T-cell (primary cell): ENCODE measurements around the gene NAV2. TPM values are rescaled to one million over a fixed set of nuclear protein-coding genes. Genes with fewer than 3 reads are reported as not detected.

Source experiments
- ATAC-seq, 4 experiments: fragments of 200-7000 bp in 3 of 4; fragments of 150-1000 bp in 1 of 4; cut with Tn5 transposase; replicated peaks in 1 of 4; 1 replicate in 3 of 4; 2 replicates in 1 of 4; pipeline ENCODE4 v1.10.0; 2021; ENCODE audit warnings: moderate library complexity in 3 of 4, mild to moderate bottlenecking in 2 of 4, moderate number of reproducible peaks in 1 of 4
- CTCF ChIA-PET, 2 donors: fragments of 300-600 bp; sonication (Branson Sonifier 250); formaldehyde crosslinking; loops; one replicate each; lab custom pipeline; 2022; ENCODE audit warnings: antibody characterized with exemption in 2 of 2; lab: Charles Lee
- POLR2A ChIA-PET, 2 donors: fragments of 300-600 bp; sonication (Branson Sonifier 250); formaldehyde crosslinking; loops; one replicate each; lab custom pipeline; 2022; ENCODE audit warnings: antibody characterized with exemption in 2 of 2; lab: Charles Lee
- DNase-seq, 35 experiments: peaks; one replicate each; pipeline versions ENCODE4 v3.0.0 to v3.0.0-alpha.2; 2013 to 2023
- H3K27ac ChIP-seq: one replicate; pipeline ENCODE4 v1.5.1; 2013; ENCODE audit warnings: low read length
- H3K27me3 ChIP-seq, 2 experiments: replicated peaks in 1 of 2; 1 replicate in 1 of 2; 2 replicates in 1 of 2; pipeline versions ENCODE4 v1.6.1 to v1.7.0; 2013; ENCODE audit warnings: low read length in 1 of 2, mixed read lengths in 1 of 2; ENCODE audit not compliant: control insufficient read depth in 2 of 2, insufficient read depth in 2 of 2; ENCODE audit errors: extremely low read depth in 1 of 2
- H3K36me3 ChIP-seq, 2 donors: 1 replicate in 1 of 2; 2 replicates in 1 of 2; pipeline versions ENCODE4 v1.6.1 to v1.7.0; 2013; ENCODE audit warnings: low read length in 1 of 2; ENCODE audit not compliant: control insufficient read depth in 2 of 2, insufficient read depth in 1 of 2; ENCODE audit errors: extremely low read depth in 1 of 2
- H3K4me1 ChIP-seq, 2 experiments: 1 replicate in 1 of 2; 2 replicates in 1 of 2; pipeline versions ENCODE4 v1.6.1 to v1.7.0; 2013; ENCODE audit warnings: low read length in 2 of 2, mixed read lengths in 1 of 2; ENCODE audit not compliant: insufficient read depth in 2 of 2, control insufficient read depth in 1 of 2; ENCODE audit errors: extremely low read depth in 1 of 2
- H3K4me3 ChIP-seq, 2 donors: 1 replicate in 1 of 2; 2 replicates in 1 of 2; pipeline versions ENCODE4 v1.5.1 to v1.7.0; 2013; ENCODE audit warnings: mild to moderate bottlenecking in 2 of 2, low read length in 1 of 2, moderate library complexity in 1 of 2; ENCODE audit not compliant: control insufficient read depth in 1 of 2; ENCODE audit errors: extremely low read depth in 1 of 2
- H3K9me3 ChIP-seq: 2 replicates; pipeline ENCODE4 v1.7.0; 2013
- H3K27ac Mint-ChIP-seq, 2 donors: one replicate each; pipeline ENCODE4 v1.8.0; 2020 to 2021; ENCODE audit warnings: mild to moderate bottlenecking in 2 of 2, mixed read lengths in 2 of 2
- H3K27me3 Mint-ChIP-seq, 2 donors: one replicate each; pipeline ENCODE4 v1.8.0; 2021 to 2022; ENCODE audit warnings: mixed read lengths in 2 of 2
- H3K36me3 Mint-ChIP-seq: one replicate; pipeline ENCODE4 v1.8.0; 2021; ENCODE audit warnings: mixed read lengths
- H3K4me1 Mint-ChIP-seq, 3 donors: one replicate each; pipeline ENCODE4 v1.8.0; 2020 to 2022; ENCODE audit warnings: mixed read lengths in 3 of 3, mild to moderate bottlenecking in 1 of 3
- H3K4me3 Mint-ChIP-seq, 3 donors: one replicate each; pipeline ENCODE4 v1.8.0; 2020 to 2022; ENCODE audit warnings: mild to moderate bottlenecking in 3 of 3, mixed read lengths in 3 of 3, moderate library complexity in 3 of 3
- H3K9me3 Mint-ChIP-seq, 3 donors: one replicate each; pipeline ENCODE4 v1.8.0; 2020 to 2022; ENCODE audit warnings: mixed read lengths in 3 of 3
- WGBS: methylation state at CpG from one replicate; pipeline ENCODE4 v1.1.5; 2013; ENCODE audit warnings: missing lambda C conversion rate; ENCODE audit not compliant: insufficient coverage; 5-methylcytosine and 5-hydroxymethylcytosine counted together
- total RNA-seq, 35 experiments: library from RNA in 6 of 35; stranded (reverse) in 6 of 35; fragments of 120-200 nt in 1 of 35; gene quantifications; one replicate each; pipeline versions ENCODE4 v1.2.1 to v1.2.4 and lab custom pipeline; 2013 to 2026

Gene NAV2
- total RNA-seq, 5 donors from 2014 or later (not counting 1 experiment from before 2014, with no cell fraction given), result 0.55 to 3.0 (median 1.8) TPM

DNA sequence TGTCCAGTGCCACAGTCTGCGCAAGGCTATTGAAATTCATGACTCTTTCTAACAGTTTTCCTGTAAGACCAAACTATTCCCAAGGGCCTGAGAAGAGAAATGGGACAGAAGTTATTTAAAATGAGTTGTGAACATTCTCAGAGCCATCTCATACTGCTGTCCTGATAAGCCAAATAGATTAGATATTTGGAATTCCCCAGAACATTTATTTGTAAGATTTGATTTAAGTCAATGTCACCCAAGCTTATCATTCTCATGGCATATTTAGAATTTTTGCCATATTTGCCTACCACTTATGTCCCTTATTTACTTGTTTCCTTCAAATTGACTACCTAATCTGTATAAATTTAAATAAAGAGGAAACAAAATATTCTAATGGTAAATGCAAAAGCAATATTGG is 82.4 kb downstream of the NAV2 start:
- H3K27ac Mint-ChIP-seq, result no peak overlapping the region
- CTCF ChIA-PET, result no interaction called here

DNA sequence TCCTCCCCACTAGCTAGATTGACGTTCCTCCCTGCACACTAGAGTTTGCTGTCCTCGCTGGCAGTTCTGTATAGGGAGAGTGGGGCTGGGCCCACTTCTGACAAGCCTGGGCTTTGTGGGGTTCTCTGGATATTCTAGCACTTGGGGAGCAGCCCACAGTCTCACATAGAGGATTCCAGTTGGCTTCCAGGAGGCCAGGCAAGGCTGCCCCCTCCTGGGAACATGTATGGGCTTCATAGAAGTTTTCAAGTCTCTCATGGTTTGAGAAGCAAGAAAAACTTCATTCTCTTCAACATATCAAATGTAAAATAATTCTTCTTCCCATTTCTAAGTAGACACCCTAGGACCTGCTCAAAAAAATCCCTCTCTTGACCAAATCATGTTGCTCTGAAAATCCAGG is 87.5 kb downstream of the NAV2 start:
- no peaks in the 10 kb centered on the region for H3K36me3 Mint-ChIP-seq
- POLR2A ChIA-PET, result no interaction called here
- WGBS, result no CpG with 5 or more reads among the region's 2 CpGs
- Histone ChIP-seq H3K27ac (no peak overlapping the region), H3K36me3 (no peaks in the 10 kb centered on the region), H3K4me1 (no peaks in the 10 kb centered on the region), H3K9me3 (no peaks in the 10 kb centered on the region), H3K27me3 (peaks cover 0 to 9% of the 10 kb centered on the region in 2 experiments), H3K4me3 (no peak overlapping the region)
- peaks cover 3 to 25% of the 10 kb centered on the region in 2 donors for H3K27me3 Mint-ChIP-seq
- CTCF ChIA-PET, result interaction anchor here in 1 of 2 donors (0.6 kb wide), 1 partner anchor 237 kb away, joined by 3 read pairs; no protein-coding TSS in a partner anchor
- no peak for DNase-seq
- H3K27ac Mint-ChIP-seq, result no peak overlapping the region
- H3K9me3 Mint-ChIP-seq, result no peaks in the 10 kb centered on the region
- H3K4me3 Mint-ChIP-seq, result no peak overlapping the region
- ATAC-seq, result no peak
- H3K4me1 Mint-ChIP-seq, result no peaks in the 10 kb centered on the region

More for the DNA sequence above, 82.4 kb downstream of the NAV2 start:
- H3K4me1 Mint-ChIP-seq, result no peaks in the 10 kb centered on the region
- no peaks in the 10 kb centered on the region for H3K36me3 Mint-ChIP-seq
- Histone ChIP-seq H3K27ac (no peak overlapping the region), H3K27me3 (peaks cover 0 to 4% of the 10 kb centered on the region in 2 experiments), H3K4me3 (no peak overlapping the region), H3K36me3 (no peaks in the 10 kb centered on the region), H3K4me1 (no peaks in the 10 kb centered on the region), H3K9me3 (no peaks in the 10 kb centered on the region)
- no peaks in the 10 kb centered on the region for H3K9me3 Mint-ChIP-seq
- POLR2A ChIA-PET, result no interaction called here
- WGBS, result no CpG with 5 or more reads among the region's 1 CpG
- ATAC-seq, result no peak
- H3K4me3 Mint-ChIP-seq, result no peak overlapping the region
- no peak for DNase-seq
- H3K27me3 Mint-ChIP-seq, result peaks cover 8 to 27% of the 10 kb centered on the region in 2 donors

DNA sequence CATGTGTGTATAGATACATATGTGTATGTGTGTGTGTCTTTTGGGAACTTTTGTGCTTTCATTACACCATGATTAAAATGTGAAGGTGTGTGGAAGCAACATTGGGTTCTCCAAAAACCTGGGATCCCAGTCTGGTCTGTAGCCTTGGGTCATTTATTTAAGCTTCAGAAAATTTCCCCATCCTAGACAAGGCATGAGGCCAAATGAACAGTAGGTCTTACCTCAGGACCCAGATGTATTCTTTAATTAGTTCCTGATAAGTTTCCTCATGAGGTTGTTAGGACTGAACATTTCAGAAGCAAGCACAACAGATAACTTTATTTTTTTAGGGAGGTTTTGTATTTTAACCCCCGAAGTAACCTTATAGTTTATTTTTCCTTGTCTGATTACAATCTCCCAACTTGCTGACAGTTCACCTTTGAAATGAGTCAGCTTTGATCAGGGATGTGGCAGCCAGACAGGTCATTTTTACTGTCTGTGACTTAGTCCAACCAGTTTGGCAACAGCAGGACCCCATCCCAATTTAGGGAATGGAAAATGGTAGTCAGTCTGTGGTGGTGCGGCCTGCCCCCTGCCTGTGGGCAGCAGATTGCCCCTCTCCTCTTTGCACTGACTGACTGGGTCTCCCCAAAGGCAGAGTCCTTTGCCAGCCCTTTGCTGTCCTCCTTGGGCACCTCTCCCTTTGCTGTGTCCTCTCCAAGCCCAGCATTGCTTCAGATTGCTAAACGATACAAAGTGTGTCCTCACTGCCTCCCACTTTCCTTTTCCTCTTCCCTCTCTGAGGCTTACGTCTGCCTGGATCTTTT is 88.3 kb downstream of the NAV2 start:
- Mint-ChIP-seq H3K4me1 (no peaks in the 10 kb centered on the region), H3K9me3 (no peaks in the 10 kb centered on the region), H3K27me3 (peaks cover 3 to 25% of the 10 kb centered on the region in 2 donors), H3K36me3 (no peaks in the 10 kb centered on the region), H3K4me3 (no peak overlapping the region), H3K27ac (no peak overlapping the region)
- Histone ChIP-seq H3K27ac (no peak overlapping the region), H3K36me3 (no peaks in the 10 kb centered on the region), H3K27me3 (peaks cover 0 to 9% of the 10 kb centered on the region in 2 experiments), H3K4me3 (no peak overlapping the region), H3K4me1 (no peaks in the 10 kb centered on the region), H3K9me3 (no peaks in the 10 kb centered on the region)
- 0% methylated on average over 1 of the region's 4 CpGs for WGBS
- POLR2A ChIA-PET, result no interaction called here
- ATAC-seq, result no peak
- no peak for DNase-seq
- CTCF ChIA-PET, result no interaction called here

DNA sequence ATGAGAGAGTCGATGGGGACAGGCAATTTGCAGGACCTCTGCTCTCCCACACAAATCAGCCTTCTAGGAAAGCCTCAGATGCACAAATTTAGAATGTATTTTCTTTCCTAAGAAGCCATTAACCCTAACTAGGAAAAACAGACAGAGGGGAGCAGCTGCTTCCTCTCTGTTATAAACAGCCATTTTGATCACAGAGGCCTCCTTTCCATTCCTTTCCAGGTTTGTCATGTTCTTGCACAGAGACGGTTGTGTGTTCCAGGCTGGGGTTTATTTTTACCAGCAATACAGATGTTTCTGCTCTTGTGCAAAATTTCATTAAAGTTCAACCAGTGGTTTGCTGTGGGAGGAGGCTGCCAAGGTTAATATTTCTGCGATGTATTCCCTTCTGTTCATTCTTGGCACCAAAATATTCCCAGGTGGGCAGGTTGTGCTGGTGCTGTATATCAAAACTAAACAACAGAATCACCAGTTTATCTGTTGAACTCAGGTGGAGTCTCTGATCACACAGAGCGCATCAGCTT is 90.2 kb downstream of the NAV2 start:
- POLR2A ChIA-PET, result no interaction called here
- CTCF ChIA-PET, result no interaction called here
- no peaks in the 10 kb centered on the region for H3K36me3 Mint-ChIP-seq
- Histone ChIP-seq H3K27me3 (peaks cover 0 to 9% of the 10 kb centered on the region in 2 experiments), H3K36me3 (no peaks in the 10 kb centered on the region), H3K9me3 (no peaks in the 10 kb centered on the region), H3K4me3 (no peak overlapping the region), H3K27ac (no peak overlapping the region), H3K4me1 (no peaks in the 10 kb centered on the region)
- peaks cover 1 to 17% of the 10 kb centered on the region in 2 donors for H3K27me3 Mint-ChIP-seq
- no peak for ATAC-seq
- H3K4me3 Mint-ChIP-seq, result no peak overlapping the region
- WGBS, result 100% methylated on average over 1 of the region's 4 CpGs
- no peaks in the 10 kb centered on the region for H3K9me3 Mint-ChIP-seq
- H3K4me1 Mint-ChIP-seq, result no peaks in the 10 kb centered on the region
- H3K27ac Mint-ChIP-seq, result no peak overlapping the region
- DNase-seq, result no peak

DNA sequence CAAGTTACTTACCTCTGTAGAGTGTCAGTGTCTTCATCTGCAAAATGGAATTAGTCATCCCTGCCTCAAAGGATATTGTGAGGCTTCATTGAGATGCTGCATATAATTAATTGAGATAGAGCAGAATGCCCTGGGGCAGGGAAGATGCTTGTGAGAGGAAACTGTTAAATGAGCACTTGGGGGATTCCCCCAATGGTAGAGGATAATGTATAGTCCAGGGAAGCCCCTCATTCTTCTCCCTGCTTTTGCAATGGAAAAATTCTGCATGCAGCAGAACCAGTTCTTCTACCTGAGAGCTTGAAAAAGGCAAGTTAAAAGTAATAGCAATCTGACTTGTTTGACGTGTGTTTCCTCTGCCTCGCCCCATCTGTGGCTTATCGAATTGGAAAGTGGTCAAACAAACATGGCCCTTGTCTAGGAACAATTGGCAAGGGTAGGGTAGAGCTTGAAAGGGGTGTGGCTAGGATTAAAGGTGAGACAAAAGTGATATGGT is 90.9 kb downstream of the NAV2 start:
- ATAC-seq (no peak), DNase-seq (no peak)
- Histone ChIP-seq H3K9me3 (no peaks in the 10 kb centered on the region), H3K36me3 (no peaks in the 10 kb centered on the region), H3K27me3 (peaks cover 0 to 9% of the 10 kb centered on the region in 2 experiments), H3K4me3 (no peak overlapping the region), H3K4me1 (no peaks in the 10 kb centered on the region), H3K27ac (no peak overlapping the region)
- WGBS, result 83% methylated on average over 3 of the region's 3 CpGs
- Mint-ChIP-seq H3K4me1 (no peaks in the 10 kb centered on the region), H3K27me3 (peaks cover 1 to 15% of the 10 kb centered on the region in 2 donors), H3K9me3 (no peaks in the 10 kb centered on the region), H3K4me3 (no peak overlapping the region), H3K36me3 (no peaks in the 10 kb centered on the region), H3K27ac (no peak overlapping the region)
- ChIA-PET POLR2A (no interaction called here), CTCF (no interaction called here)

DNA sequence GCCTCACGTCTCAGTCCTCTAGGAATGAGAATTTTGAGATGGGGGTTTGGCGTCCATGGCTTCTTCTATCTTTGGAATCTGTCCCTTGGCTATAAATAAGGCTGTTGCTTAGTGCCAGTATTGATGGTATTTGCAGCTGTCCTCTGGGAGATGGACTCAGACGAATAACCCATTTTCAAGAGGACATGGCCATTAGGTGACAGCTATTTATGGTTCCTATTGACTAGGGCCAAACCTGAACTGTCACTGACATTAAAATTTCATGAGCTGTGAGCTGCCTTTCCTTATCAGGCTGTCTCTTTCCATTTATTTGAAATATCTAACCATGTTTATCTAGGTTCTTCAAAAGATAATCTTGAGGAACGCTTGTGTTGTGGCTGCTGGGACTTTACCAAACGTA is 92.7 kb downstream of the NAV2 start:
- ChIA-PET CTCF (no interaction called here), POLR2A (no interaction called here)
- H3K4me1 ChIP-seq, result no peaks in the 10 kb centered on the region
- H3K27me3 Mint-ChIP-seq, result peaks cover 1 to 8% of the 10 kb centered on the region in 2 donors
- no peaks in the 10 kb centered on the region for H3K4me1 Mint-ChIP-seq
- H3K4me3 Mint-ChIP-seq, result no peak overlapping the region
- no peak overlapping the region for H3K27ac Mint-ChIP-seq
- H3K9me3 ChIP-seq, result no peaks in the 10 kb centered on the region
- H3K9me3 Mint-ChIP-seq, result no peaks in the 10 kb centered on the region
- 83% methylated on average over 3 of the region's 5 CpGs for WGBS
- ATAC-seq (no peak), DNase-seq (no peak)
- no peak overlapping the region for H3K4me3 ChIP-seq
- no peaks in the 10 kb centered on the region for H3K36me3 Mint-ChIP-seq
- no peak overlapping the region for H3K27ac ChIP-seq
- H3K27me3 ChIP-seq, result peaks cover 0 to 6% of the 10 kb centered on the region in 2 experiments
- H3K36me3 ChIP-seq, result no peaks in the 10 kb centered on the region
